A549 (cell line): ENCODE data around the gene BCL11B.

Experiments
- BHLHE40 ChIP-seq: IDR thresholded peaks from 2 replicates; pipeline ENCODE4 v1.6.1; 2012; ENCODE audit warnings: low read depth, low read length, inconsistent platforms
- KDM1A ChIP-seq: fragments of 200-600 bp; sonication (generic); IDR thresholded peaks from 2 replicates; pipeline ENCODE4 v1.6.1; 2016; ENCODE audit warnings: low read depth, mild to moderate bottlenecking
- RCOR1 ChIP-seq: fragments of 150-350 bp; IDR thresholded peaks from 2 replicates; pipeline ENCODE4 v1.6.1; 2014; ENCODE audit warnings: antibody characterized with exemption, low read length, low read depth
- TF ChIP-seq, protein P1 (sequence below): fragments of 200-600 bp; sonication (generic); IDR thresholded peaks from 2 replicates; pipeline ENCODE4 v1.6.1; 2016; ENCODE audit warnings: antibody characterized with exemption, mild to moderate bottlenecking, moderate library complexity
- TF ChIP-seq, protein P2 (sequence below): fragments of >200 bp; sonication (Bioruptor Twin); formaldehyde crosslinking; IDR thresholded peaks from 3 replicates; pipeline ENCODE4 v1.5.1; 2016

DNA sequence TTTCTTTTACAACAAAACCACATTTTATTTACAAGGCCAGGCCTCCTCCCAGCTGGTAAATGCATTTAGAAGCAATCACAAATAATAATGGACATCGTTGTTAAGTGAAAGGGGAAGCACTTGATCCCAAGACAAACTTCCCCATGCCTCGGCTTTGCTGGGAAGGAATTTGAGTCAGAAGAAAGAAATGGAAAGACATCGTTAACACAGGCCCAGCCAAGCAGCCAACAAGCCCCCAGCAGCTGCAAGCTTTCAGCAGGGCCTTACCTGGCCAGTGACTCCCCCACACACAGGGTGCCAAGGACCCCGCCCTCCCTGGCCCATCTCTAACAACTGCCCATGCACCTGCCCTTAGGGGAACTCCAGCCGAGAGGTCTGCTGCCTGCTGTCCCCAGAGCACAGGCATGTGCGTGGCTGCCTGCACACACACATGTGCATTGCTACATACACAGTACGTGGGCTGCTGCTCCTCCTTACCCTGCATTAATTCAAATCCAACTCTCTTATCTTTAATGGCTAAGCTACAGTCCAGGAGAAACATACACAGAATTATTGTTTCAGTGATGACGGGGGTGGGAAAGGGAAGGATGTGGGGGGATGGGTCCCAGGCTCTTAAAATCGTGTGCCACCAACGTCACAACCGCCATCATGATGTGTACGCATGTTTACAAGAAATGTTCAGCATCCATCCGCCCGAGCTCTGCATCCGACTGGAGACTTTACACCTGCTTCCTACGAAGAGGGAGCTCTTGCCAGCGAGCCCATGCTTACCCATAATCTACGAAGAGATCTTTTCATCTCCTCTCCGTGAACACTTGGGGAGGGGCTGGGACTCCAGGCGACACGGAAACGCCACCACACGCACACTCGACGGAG is 9.8 kb downstream of the BCL11B start:
- TF ChIP-seq, protein P1, sequence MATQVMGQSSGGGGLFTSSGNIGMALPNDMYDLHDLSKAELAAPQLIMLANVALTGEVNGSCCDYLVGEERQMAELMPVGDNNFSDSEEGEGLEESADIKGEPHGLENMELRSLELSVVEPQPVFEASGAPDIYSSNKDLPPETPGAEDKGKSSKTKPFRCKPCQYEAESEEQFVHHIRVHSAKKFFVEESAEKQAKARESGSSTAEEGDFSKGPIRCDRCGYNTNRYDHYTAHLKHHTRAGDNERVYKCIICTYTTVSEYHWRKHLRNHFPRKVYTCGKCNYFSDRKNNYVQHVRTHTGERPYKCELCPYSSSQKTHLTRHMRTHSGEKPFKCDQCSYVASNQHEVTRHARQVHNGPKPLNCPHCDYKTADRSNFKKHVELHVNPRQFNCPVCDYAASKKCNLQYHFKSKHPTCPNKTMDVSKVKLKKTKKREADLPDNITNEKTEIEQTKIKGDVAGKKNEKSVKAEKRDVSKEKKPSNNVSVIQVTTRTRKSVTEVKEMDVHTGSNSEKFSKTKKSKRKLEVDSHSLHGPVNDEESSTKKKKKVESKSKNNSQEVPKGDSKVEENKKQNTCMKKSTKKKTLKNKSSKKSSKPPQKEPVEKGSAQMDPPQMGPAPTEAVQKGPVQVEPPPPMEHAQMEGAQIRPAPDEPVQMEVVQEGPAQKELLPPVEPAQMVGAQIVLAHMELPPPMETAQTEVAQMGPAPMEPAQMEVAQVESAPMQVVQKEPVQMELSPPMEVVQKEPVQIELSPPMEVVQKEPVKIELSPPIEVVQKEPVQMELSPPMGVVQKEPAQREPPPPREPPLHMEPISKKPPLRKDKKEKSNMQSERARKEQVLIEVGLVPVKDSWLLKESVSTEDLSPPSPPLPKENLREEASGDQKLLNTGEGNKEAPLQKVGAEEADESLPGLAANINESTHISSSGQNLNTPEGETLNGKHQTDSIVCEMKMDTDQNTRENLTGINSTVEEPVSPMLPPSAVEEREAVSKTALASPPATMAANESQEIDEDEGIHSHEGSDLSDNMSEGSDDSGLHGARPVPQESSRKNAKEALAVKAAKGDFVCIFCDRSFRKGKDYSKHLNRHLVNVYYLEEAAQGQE: no peak
- TF ChIP-seq KDM1A: no peak
- TF ChIP-seq, protein P2, sequence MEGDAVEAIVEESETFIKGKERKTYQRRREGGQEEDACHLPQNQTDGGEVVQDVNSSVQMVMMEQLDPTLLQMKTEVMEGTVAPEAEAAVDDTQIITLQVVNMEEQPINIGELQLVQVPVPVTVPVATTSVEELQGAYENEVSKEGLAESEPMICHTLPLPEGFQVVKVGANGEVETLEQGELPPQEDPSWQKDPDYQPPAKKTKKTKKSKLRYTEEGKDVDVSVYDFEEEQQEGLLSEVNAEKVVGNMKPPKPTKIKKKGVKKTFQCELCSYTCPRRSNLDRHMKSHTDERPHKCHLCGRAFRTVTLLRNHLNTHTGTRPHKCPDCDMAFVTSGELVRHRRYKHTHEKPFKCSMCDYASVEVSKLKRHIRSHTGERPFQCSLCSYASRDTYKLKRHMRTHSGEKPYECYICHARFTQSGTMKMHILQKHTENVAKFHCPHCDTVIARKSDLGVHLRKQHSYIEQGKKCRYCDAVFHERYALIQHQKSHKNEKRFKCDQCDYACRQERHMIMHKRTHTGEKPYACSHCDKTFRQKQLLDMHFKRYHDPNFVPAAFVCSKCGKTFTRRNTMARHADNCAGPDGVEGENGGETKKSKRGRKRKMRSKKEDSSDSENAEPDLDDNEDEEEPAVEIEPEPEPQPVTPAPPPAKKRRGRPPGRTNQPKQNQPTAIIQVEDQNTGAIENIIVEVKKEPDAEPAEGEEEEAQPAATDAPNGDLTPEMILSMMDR: no peak
- TF ChIP-seq BHLHE40: no peak
- no peak for TF ChIP-seq RCOR1
